DMS53 treated with DMSO at 0.1 percent for 48 hours (cell line): ENCODE measurements around the gene MOCS1.
A peak's percentile ranks its signal among the peaks of the same experiment; 100 is the strongest.
"Not testable (repeated sequence)": the region's sequence is repeated elsewhere in the genome, so short reads cannot be mapped to it uniquely, and the experiment has no call there.

Experiments used
- DNase-seq: peaks from one replicate; lab custom pipeline; 2025; ENCODE audit not compliant: unreplicated experiment; lab: John Stamatoyannopoulos, UW

The MOCS1 gene

GRCh38 chr6:39934131-39934757, at the start of gene MOCS1:
TSS of gene MOCS1 (minus strand) at chr6:39934462. CDS start at chr6:39934417, 45 bp downstream.
- peak; percentile 43 for DNase-seq

GRCh38 chr6:39984051-39984450, 49.8 kb upstream of the MOCS1 start:
- DNase-seq: no peak

- DNase-seq: no peak
Observed at GRCh38 chr6:39983193-39983592, 48.9 kb upstream of the MOCS1 start.

- no peak for DNase-seq
Observed at GRCh38 chr6:39982720-39983119, 48.5 kb upstream of the MOCS1 start.

- DNase-seq: peak; percentile 57
Observed at GRCh38 chr6:39980839-39981580, 46.7 kb upstream of the MOCS1 start.

- DNase-seq: no peak
Observed at GRCh38 chr6:39979461-39980328, 45.4 kb upstream of the MOCS1 start.

GRCh38 chr6:39978240-39978639, 44.0 kb upstream of the MOCS1 start:
- no peak for DNase-seq

GRCh38 chr6:39973661-39974060, 39.4 kb upstream of the MOCS1 start:
- no peak for DNase-seq

- DNase-seq: not testable (repeated sequence)
Observed at GRCh38 chr6:39972717-39973116, 38.5 kb upstream of the MOCS1 start.

- not testable (repeated sequence) for DNase-seq
Observed at GRCh38 chr6:39971131-39971530, 36.9 kb upstream of the MOCS1 start.

- no peak for DNase-seq
Observed at GRCh38 chr6:39965751-39966150, 31.5 kb upstream of the MOCS1 start.

GRCh38 chr6:39964530-39964929, 30.3 kb upstream of the MOCS1 start:
- no peak for DNase-seq

- DNase-seq: no peak
Observed at GRCh38 chr6:39964094-39964493, 29.8 kb upstream of the MOCS1 start.

GRCh38 chr6:39962831-39963230, 28.6 kb upstream of the MOCS1 start:
- no peak for DNase-seq

- DNase-seq: no peak
Observed at GRCh38 chr6:39961178-39961577, 26.9 kb upstream of the MOCS1 start.

GRCh38 chr6:39958947-39959346, 24.7 kb upstream of the MOCS1 start:
- peak; percentile 27 for DNase-seq

GRCh38 chr6:39956936-39957335, 22.7 kb upstream of the MOCS1 start:
- no peak for DNase-seq

- DNase-seq: no peak
Observed at GRCh38 chr6:39953076-39953618, 18.9 kb upstream of the MOCS1 start.

GRCh38 chr6:39952167-39952566, 17.9 kb upstream of the MOCS1 start:
- DNase-seq: no peak

GRCh38 chr6:39951716-39952115, 17.5 kb upstream of the MOCS1 start:
- no peak for DNase-seq

- no peak for DNase-seq
Observed at GRCh38 chr6:39951191-39951590, 16.9 kb upstream of the MOCS1 start.
